ENCODE results near the gene ARHGEF39. TPM values are rescaled to one million over a fixed set of nuclear protein-coding genes. Genes with fewer than 3 reads are reported as not detected.

The ARHGEF39 gene
- total and polyA plus RNA-seq, 4 donors: 0.47 to 1.4 (median 1.3) TPM

- no peak for TF ChIP-seq CTCF (IDR thresholded peaks at IDR 0.05; ENCODE audit: control extremely low read depth, extremely low read depth)
- ATAC-seq (ENCODE audit: insufficient read depth, low FRiP score) (no peak), DNase-seq (no peak)
- H3K4me3 ChIP-seq: no peak overlapping the region
- no peaks in the 10 kb centered on the region for H3K36me3 ChIP-seq (ENCODE audit: control insufficient read depth in 4 of 4, insufficient read depth in 4 of 4, low read length in 4 of 4)
- WGBS, 2 donors: 74 to 77% methylated on average over 9 of the region's 9 CpGs
- H3K27me3 ChIP-seq (ENCODE audit: control insufficient read depth in 3 of 3, insufficient read depth in 3 of 3, low read length in 2 of 3): no peaks in the 10 kb centered on the region
- H3K27ac ChIP-seq (ENCODE audit: low read depth in 1 of 2, low read length in 1 of 2): peak overlapping the region in 1 of 2 donors; percentile 4
- H3K9me3 ChIP-seq (ENCODE audit: control insufficient read depth in 4 of 4, insufficient read depth in 3 of 4, low read length in 3 of 4): no peaks in the 10 kb centered on the region
- H3K9ac ChIP-seq (ENCODE audit: insufficient read depth in 1 of 2, low read length in 2 of 2): no peak overlapping the region
- H3K4me1 ChIP-seq (ENCODE audit: control insufficient read depth in 5 of 5, insufficient read depth in 5 of 5, low read length in 5 of 5): peaks cover 0 to 5% (median 0%) of the 10 kb centered on the region in 5 donors
Measured at GRCh38 chr9:35636135-35636876, 28.7 kb downstream of the ARHGEF39 start.

GRCh38 chr9:35635730-35636129 lies 29.3 kb downstream of the ARHGEF39 start:
- Histone ChIP-seq H3K9me3 (ENCODE audit: control insufficient read depth in 4 of 4, insufficient read depth in 3 of 4, low read length in 3 of 4) (no peaks in the 10 kb centered on the region), H3K36me3 (ENCODE audit: control insufficient read depth in 4 of 4, insufficient read depth in 4 of 4, low read length in 4 of 4) (no peaks in the 10 kb centered on the region), H3K9ac (ENCODE audit: insufficient read depth in 1 of 2, low read length in 2 of 2) (no peak overlapping the region), H3K27ac (ENCODE audit: low read depth in 1 of 2, low read length in 1 of 2) (no peak overlapping the region), H3K27me3 (ENCODE audit: control insufficient read depth in 3 of 3, insufficient read depth in 3 of 3, low read length in 2 of 3) (no peaks in the 10 kb centered on the region), H3K4me1 (ENCODE audit: control insufficient read depth in 5 of 5, insufficient read depth in 5 of 5, low read length in 5 of 5) (peaks cover 0 to 5% (median 0%) of the 10 kb centered on the region in 5 donors), H3K4me3 (no peak overlapping the region)
- DNase-seq: no peak
- no peak for TF ChIP-seq CTCF (IDR thresholded peaks at IDR 0.05; ENCODE audit: control extremely low read depth, extremely low read depth)
- no peak for ATAC-seq (ENCODE audit: insufficient read depth, low FRiP score)

- Histone ChIP-seq H3K4me3 (no peak overlapping the region), H3K9me3 (ENCODE audit: control insufficient read depth in 4 of 4, insufficient read depth in 3 of 4, low read length in 3 of 4) (no peaks in the 10 kb centered on the region), H3K36me3 (ENCODE audit: control insufficient read depth in 4 of 4, insufficient read depth in 4 of 4, low read length in 4 of 4) (no peaks in the 10 kb centered on the region), H3K27ac (ENCODE audit: low read depth in 1 of 2, low read length in 1 of 2) (no peak overlapping the region), H3K4me1 (ENCODE audit: control insufficient read depth in 5 of 5, insufficient read depth in 5 of 5, low read length in 5 of 5) (no peaks in the 10 kb centered on the region), H3K27me3 (ENCODE audit: control insufficient read depth in 3 of 3, insufficient read depth in 3 of 3, low read length in 2 of 3) (no peaks in the 10 kb centered on the region), H3K9ac (ENCODE audit: insufficient read depth in 1 of 2, low read length in 2 of 2) (no peak overlapping the region)
- TF ChIP-seq CTCF (IDR thresholded peaks at IDR 0.05; ENCODE audit: control extremely low read depth, extremely low read depth): no peak
- ATAC-seq (ENCODE audit: insufficient read depth, low FRiP score) (no peak), DNase-seq (no peak)
- 89 to 95% methylated on average over 5 of the region's 5 CpGs for WGBS, 2 donors
Measured at GRCh38 chr9:35629597-35629996, 35.4 kb downstream of the ARHGEF39 start.
